HG03432 (cell line): ENCODE measurements around the gene ANO1.

ENCODE experiments used
- ATAC-seq: cut with Tn5 transposase; IDR thresholded peaks from one replicate; pipeline ENCODE4 v1.9.1; 2021; ENCODE audit warnings: mild to moderate bottlenecking, moderate library complexity; ENCODE audit not compliant: unreplicated experiment

The ANO1 gene

DNA sequence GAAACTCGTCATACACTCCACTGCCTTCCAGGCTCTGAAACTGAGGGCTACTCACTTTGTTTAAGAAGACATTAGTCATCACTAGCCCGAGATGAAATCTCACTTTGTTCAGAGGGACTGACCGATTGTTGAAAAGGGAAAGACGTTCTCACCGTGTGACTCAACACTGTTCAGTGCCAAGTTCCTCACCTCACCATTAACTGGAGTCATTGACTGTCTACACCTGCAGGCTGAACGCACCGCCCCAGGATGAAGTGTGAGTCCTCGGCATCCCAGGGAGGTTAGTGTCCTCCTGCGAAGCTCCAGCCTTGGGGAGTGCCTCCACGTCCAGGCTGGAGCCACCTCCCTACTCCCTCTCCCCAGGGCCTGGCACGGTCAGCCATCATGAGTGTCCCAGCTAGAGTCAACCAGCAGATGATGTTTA, 155.4 kb downstream of the ANO1 start:
- ATAC-seq: no peak

DNA sequence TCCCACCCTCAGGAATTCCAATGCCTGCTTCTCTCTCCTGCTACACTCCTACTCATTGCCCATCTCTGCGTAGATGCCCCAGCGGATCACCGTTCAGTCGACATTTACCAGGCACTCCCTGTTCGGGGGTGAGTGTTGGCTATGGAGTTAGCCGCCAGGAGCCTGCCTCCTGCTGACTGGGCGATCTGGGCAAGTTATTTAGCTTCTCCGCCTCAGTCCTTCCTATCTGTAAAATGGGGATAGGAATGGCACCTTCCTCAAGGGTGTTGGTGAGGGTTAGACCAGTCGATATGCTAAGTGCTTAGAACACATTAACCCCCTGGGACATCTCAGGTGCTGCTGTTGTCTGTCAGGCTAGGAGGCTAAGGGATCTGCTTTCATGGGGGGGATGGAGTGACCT, 155.8 kb downstream of the ANO1 start:
- no peak for ATAC-seq
